Measurements from ENCODE around the gene PLA2G15. TPM values are rescaled to one million over a fixed set of nuclear protein-coding genes. Genes with fewer than 3 reads are reported as not detected.

Gene PLA2G15
- total RNA-seq, 1 donor = 30.8 TPM

DNA sequence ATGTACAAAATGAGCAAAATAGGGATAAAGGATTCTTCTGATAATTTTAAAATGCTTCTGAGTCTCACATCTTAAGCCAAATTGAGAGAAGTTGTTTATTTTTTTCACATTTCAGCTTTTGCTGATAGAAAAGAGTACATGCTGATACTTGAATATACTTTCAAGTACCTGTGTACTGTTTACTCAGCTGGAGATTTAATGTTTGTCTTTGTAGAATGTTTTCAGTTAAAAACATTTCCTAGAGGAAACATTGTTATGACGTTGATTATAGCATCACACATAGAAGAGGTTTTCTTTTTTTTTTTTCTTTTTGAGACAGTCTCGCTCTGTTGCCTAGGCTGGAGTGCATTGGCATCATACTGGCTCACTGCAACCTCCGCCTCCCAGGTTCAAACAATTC, 28.9 kb upstream of the PLA2G15 start:
- Histone ChIP-seq H3K36me3 (ENCODE audit: insufficient read depth, low read length) (no peaks in the 10 kb centered on the region), H3K9me3 (ENCODE audit: low read depth, low read length) (no peaks in the 10 kb centered on the region), H3K27me3 (ENCODE audit: insufficient read depth, low read length) (no peaks in the 10 kb centered on the region), H2AFZ (ENCODE audit: low read length) (no peak overlapping the region), H3K4me2 (ENCODE audit: insufficient read depth, low read length) (no peak overlapping the region), H3K4me3 (ENCODE audit: insufficient read depth, low read length) (no peak overlapping the region), H4K20me1 (ENCODE audit: insufficient read depth, low read length) (no peaks in the 10 kb centered on the region), H3K27ac (ENCODE audit: low read depth, low read length) (no peak overlapping the region), H3K79me2 (ENCODE audit: insufficient read depth, low read length) (peaks cover 2% of the 10 kb centered on the region), H3K4me1 (ENCODE audit: insufficient read depth, low read length) (no peaks in the 10 kb centered on the region)
- no peak for DNase-seq (ENCODE audit: insufficient read length, low spot score, missing footprints)
- no peak for TF ChIP-seq CTCF (IDR thresholded peaks at IDR 0.05; ENCODE audit: extremely low read depth, low read depth, low read length)

GRCh38 chr16:68217506-68217905, 27.7 kb upstream of the PLA2G15 start:
- DNase-seq (ENCODE audit: insufficient read length, low spot score, missing footprints) = no peak
- Histone ChIP-seq H3K79me2 (ENCODE audit: insufficient read depth, low read length) (no peaks in the 10 kb centered on the region), H3K27me3 (ENCODE audit: insufficient read depth, low read length) (no peaks in the 10 kb centered on the region), H2AFZ (ENCODE audit: low read length) (no peak overlapping the region), H3K4me1 (ENCODE audit: insufficient read depth, low read length) (no peaks in the 10 kb centered on the region), H3K9me3 (ENCODE audit: low read depth, low read length) (no peaks in the 10 kb centered on the region), H3K36me3 (ENCODE audit: insufficient read depth, low read length) (no peaks in the 10 kb centered on the region), H3K4me2 (ENCODE audit: insufficient read depth, low read length) (no peak overlapping the region), H3K4me3 (ENCODE audit: insufficient read depth, low read length) (no peak overlapping the region), H3K27ac (ENCODE audit: low read depth, low read length) (no peak overlapping the region), H4K20me1 (ENCODE audit: insufficient read depth, low read length) (no peaks in the 10 kb centered on the region)
- TF ChIP-seq CTCF (IDR thresholded peaks at IDR 0.05; ENCODE audit: extremely low read depth, low read depth, low read length) = no peak

DNA sequence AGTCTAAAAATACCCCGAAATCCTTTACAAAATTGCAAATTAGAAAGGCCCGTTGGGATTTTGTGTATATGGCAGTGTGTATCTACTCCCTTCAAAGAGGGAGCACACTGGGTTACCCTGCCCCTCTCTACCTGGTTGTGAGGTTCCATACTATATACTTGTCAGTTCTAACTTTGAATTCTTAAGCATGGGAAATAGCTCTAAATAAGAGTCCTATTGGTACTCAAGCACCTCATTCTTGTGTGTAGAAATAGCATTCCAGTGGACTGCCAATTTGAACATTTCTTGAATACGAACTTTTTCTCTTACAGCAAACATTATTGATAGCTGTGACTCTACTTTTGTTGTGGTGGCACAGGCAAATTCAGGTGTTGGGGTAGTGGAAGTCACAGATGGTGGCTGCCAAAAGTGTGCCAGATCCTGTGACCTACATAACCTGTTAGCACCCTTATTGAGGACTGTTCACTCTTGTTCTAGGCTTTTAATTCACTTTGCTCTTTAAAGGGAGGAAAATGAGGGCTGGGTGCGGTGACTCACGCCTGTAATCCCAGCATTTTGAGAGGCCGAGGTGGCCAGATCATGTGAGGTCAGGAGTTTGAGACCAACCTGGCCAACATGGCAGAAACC, 25.3 kb upstream of the PLA2G15 start:
- DNase-seq (ENCODE audit: insufficient read length, low spot score, missing footprints) = peak; percentile 43
- H4K20me1 ChIP-seq (ENCODE audit: insufficient read depth, low read length) = no peaks in the 10 kb centered on the region
- H3K27me3 ChIP-seq (ENCODE audit: insufficient read depth, low read length) = no peaks in the 10 kb centered on the region
- no peak overlapping the region for H3K4me2 ChIP-seq (ENCODE audit: insufficient read depth, low read length)
- no peaks in the 10 kb centered on the region for H3K79me2 ChIP-seq (ENCODE audit: insufficient read depth, low read length)
- H3K4me1 ChIP-seq (ENCODE audit: insufficient read depth, low read length) = no peaks in the 10 kb centered on the region
- no peak for TF ChIP-seq CTCF (IDR thresholded peaks at IDR 0.05; ENCODE audit: extremely low read depth, low read depth, low read length)
- H3K36me3 ChIP-seq (ENCODE audit: insufficient read depth, low read length) = no peaks in the 10 kb centered on the region
- no peak overlapping the region for H3K4me3 ChIP-seq (ENCODE audit: insufficient read depth, low read length)
- no peak overlapping the region for H3K27ac ChIP-seq (ENCODE audit: low read depth, low read length)
- H3K9me3 ChIP-seq (ENCODE audit: low read depth, low read length) = no peaks in the 10 kb centered on the region
- H2AFZ ChIP-seq (ENCODE audit: low read length) = no peak overlapping the region

- no peak overlapping the region for H3K27ac ChIP-seq (ENCODE audit: low read depth, low read length)
- H3K4me1 ChIP-seq (ENCODE audit: insufficient read depth, low read length) = peaks cover 4% of the 10 kb centered on the region
- no peak overlapping the region for H3K4me2 ChIP-seq (ENCODE audit: insufficient read depth, low read length)
- no peak overlapping the region for H3K4me3 ChIP-seq (ENCODE audit: insufficient read depth, low read length)
- H3K27me3 ChIP-seq (ENCODE audit: insufficient read depth, low read length) = no peaks in the 10 kb centered on the region
- no peaks in the 10 kb centered on the region for H3K9me3 ChIP-seq (ENCODE audit: low read depth, low read length)
- H3K79me2 ChIP-seq (ENCODE audit: insufficient read depth, low read length) = no peaks in the 10 kb centered on the region
- H3K36me3 ChIP-seq (ENCODE audit: insufficient read depth, low read length) = peaks cover 5% of the 10 kb centered on the region
- H2AFZ ChIP-seq (ENCODE audit: low read length) = no peak overlapping the region
- no peaks in the 10 kb centered on the region for H4K20me1 ChIP-seq (ENCODE audit: insufficient read depth, low read length)
- TF ChIP-seq CTCF (IDR thresholded peaks at IDR 0.05; ENCODE audit: extremely low read depth, low read depth, low read length) = no peak
- DNase-seq (ENCODE audit: insufficient read length, low spot score, missing footprints) = no peak
Measured at GRCh38 chr16:68223072-68223471, 22.1 kb upstream of the PLA2G15 start.
